HuH-7.5 (cell line): ENCODE data around the gene NPM3.
"Not testable (repeated sequence)": the region's sequence is repeated elsewhere in the genome, so short reads cannot be mapped to it uniquely, and the experiment has no call there.

Experiments used
- DNase-seq: peaks from one replicate; pipeline ENCODE4 v3.0.0; 2011; ENCODE audit warnings: low spot score

The NPM3 gene

DNA sequence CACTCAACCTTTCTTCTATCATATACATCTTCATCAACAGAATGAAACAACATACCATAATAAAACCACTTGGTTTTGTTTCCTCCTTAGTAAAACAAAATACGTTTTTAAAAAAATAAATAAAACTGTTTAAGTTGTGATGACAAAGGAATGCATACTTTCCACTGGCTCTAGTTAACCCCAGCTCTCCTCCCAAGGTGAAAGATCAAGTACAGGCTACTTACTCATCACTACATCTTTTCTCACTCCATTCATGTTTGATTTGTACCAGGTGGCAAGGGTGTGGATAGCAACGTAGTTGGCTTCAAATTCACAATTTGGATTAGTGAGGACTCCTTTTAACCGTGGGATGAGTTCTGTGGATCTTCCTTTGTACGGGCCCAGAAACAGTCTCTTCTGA lies 20.3 kb upstream of the NPM3 start:
- DNase-seq = no peak

GRCh38 chr10:101797403-101798059 lies 14.3 kb upstream of the NPM3 start:
- DNase-seq = no peak

DNA sequence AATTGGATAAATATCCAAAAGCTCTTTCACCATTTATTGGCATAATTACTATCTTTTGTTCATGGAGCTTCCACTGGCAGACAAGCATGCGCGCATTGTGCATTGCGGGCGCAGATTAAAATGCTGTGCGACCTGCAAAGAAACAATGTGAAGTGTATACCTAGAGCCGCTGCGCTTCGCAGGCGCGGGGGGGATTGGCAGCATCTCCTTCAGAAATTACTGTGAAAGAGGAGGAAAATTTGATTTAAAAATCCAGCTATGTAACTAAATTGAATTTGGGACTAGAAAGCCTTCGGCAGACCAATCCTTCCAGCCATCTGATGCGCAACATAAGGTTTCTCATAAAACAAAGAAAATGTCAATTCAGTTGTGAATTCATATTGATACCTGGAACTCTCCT lies 10.3 kb upstream of the NPM3 start:
- no peak for DNase-seq

DNA sequence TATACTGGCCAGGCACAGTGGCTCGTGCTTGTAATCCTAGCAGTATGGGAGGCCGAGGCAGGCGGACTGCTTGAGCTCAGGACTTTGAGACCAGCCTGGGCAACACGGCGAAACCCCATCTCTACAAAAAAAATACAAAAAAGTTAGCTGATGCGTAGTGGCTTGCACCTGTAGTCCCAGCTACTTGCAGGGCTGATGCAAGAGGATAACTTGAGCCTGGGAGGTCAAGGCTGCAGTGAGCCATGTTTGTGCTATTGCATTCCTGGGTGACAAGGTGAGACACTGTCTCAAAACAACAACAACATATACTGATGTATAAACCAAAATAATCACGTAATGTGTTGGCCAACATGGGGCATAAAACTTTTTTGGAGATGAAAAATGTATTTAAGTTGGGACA lies 6.4 kb upstream of the NPM3 start:
- DNase-seq = no peak

DNA sequence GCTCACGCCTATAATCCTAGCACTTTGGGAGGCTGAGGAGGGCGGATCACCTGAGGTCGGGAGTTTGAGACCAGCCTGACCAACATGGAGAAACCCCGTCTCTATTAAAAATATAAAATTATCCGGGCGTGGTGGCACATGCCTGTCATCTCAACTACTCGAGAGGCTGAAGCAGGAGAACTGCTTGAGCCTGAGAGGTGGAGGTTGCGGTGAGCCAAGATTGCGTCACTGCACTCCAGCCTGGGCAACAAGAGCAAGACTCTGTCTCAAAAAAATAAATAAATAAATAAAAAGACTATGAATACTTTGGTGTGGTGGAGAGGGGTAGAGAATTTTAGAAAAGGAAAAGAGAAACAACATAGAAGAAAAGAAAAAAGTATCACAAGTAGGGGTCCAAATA lies 6.0 kb upstream of the NPM3 start:
- DNase-seq = not testable (repeated sequence)

DNA sequence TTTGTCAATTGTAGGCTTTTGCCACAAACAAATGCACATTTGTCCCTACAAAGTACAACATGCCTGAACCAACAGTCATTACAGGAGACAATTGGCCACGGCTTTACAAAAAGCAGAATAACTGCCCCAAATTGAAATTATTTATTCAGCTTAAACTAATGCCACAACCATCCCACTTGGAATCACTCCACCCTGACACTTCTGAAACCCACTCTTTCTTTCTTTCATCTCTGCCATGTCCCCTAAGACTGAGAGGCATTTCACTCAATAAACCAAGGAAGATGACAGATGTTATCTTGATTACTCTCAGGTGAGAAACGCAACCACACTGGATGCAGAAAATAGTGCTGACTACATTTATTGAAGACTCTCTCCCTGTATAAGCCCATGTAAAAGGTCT lies 2.6 kb upstream of the NPM3 start:
- DNase-seq = no peak

- no peak for DNase-seq
Observed at GRCh38 chr10:101784558-101784957, 1.3 kb upstream of the NPM3 start.

DNA sequence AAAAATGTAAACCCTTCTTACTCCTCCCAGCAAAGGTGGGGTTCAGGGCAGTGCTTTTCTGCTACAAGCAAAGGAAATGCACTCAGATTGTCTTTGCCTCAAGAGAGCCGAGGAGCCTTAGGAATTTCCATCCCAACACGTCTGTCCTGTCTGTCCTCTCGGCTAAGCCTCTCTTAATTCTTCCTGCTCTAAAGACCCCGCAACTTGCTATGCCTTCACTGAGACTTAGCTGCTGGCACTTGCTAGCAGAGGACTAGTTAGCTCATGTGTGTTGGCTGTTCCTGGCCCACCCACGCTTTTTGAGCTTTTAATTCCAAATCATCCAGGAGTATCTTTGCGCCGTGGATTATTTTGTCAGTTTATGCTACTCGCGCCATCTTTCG lies 481 bp upstream of the NPM3 start:
- no peak for DNase-seq

GRCh38 chr10:101781984-101782810 lies 1.0 kb downstream of the NPM3 start:
- DNase-seq = no peak

- DNase-seq = no peak
Observed at GRCh38 chr10:101781655-101781983, 1.6 kb downstream of the NPM3 start.

GRCh38 chr10:101780818-101781654 lies 2.2 kb downstream of the NPM3 start:
- peak; percentile 90 for DNase-seq

DNA sequence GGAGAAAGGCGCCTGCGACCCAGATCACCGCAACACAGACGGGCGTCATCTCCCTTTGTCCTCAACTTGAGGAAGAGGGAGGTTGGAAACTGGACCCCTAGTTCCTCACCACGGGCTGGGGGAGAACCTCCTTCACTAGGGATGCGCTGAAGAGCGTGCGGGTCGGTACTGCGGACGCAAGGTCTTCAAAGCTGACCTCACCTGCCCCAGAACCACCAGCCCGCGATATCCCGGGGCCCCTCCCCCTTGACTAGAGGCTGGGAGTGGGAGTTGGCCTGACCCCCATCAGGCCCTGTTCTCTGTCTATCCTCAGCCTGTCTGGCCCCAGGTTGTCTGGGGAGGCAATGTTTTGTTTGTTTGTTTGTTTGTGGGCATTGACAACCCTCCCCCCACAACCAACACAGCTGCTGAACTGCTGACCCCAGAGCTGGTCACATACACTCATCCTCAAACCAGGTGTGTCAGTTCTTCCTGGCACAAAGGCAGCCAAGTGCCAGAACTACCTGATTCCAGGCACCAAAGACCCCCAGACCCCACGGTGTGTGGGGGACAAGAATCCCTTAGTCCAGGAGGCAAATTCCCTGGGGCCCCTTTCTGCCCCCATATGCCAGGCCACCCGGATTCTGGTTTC lies 2.9 kb downstream of the NPM3 start:
- DNase-seq = no peak

- DNase-seq = peak; percentile 87
Observed at GRCh38 chr10:101779544-101780186, 3.6 kb downstream of the NPM3 start.

GRCh38 chr10:101778781-101779543 lies 4.3 kb downstream of the NPM3 start:
- DNase-seq = no peak

GRCh38 chr10:101778151-101778780 lies 5.0 kb downstream of the NPM3 start:
- DNase-seq = no peak

GRCh38 chr10:101777619-101778145 lies 5.6 kb downstream of the NPM3 start:
- DNase-seq = no peak

- no peak for DNase-seq
Observed at GRCh38 chr10:101776161-101776817, 7.0 kb downstream of the NPM3 start.

GRCh38 chr10:101775273-101776160 lies 7.7 kb downstream of the NPM3 start, which contains the start of gene FGF8:
FGF8 (minus strand) TSS chr10:101776114; CDS start chr10:101775900, 214 bp downstream.
- no peak for DNase-seq
